Activated naive CD4-positive, alpha-beta T cell treated with anti-CD3 and anti-CD28 coated beads, Interleukin-2, amount 50 U/mL, for 24 hours (primary cell): Measurements from ENCODE around the gene CALML3.
"Not testable (repeated sequence)": the region's sequence is repeated elsewhere in the genome, so short reads cannot be mapped to it uniquely, and the experiment has no call there.

Experiments
- H3K27ac Mint-ChIP-seq: one replicate; pipeline ENCODE4 v1.8.0; 2021; ENCODE audit warnings: mild to moderate bottlenecking, mixed read lengths
- H3K27me3 Mint-ChIP-seq: one replicate; pipeline ENCODE4 v1.8.0; 2021; ENCODE audit warnings: mixed read lengths
- H3K36me3 Mint-ChIP-seq: one replicate; pipeline ENCODE4 v1.8.0; 2021; ENCODE audit warnings: mixed read lengths
- H3K4me1 Mint-ChIP-seq: one replicate; pipeline ENCODE4 v1.8.0; 2021; ENCODE audit warnings: mixed read lengths
- H3K4me3 Mint-ChIP-seq: one replicate; pipeline ENCODE4 v1.8.0; 2021; ENCODE audit warnings: mild to moderate bottlenecking, mixed read lengths
- H3K9me3 Mint-ChIP-seq: one replicate; pipeline ENCODE4 v1.8.0; 2021; ENCODE audit warnings: mixed read lengths

Gene CALML3

GRCh38 chr10:5524641-5525560 lies at the start of gene CALML3:
Gene CALML3 (plus strand): TSS chr10:5524961. CDS start chr10:5525086, 125 bp downstream.
- Mint-ChIP-seq H3K4me1 (no peaks in the 10 kb centered on the region), H3K36me3 (no peaks in the 10 kb centered on the region), H3K27ac (peak within 1 kb of the TSS; percentile 4), H3K27me3 (no peaks in the 10 kb centered on the region), H3K4me3 (no peak within 1 kb of the TSS), H3K9me3 (no peaks in the 10 kb centered on the region)

- not testable (repeated sequence) for H3K27me3 Mint-ChIP-seq, H3K4me3 Mint-ChIP-seq, H3K9me3 Mint-ChIP-seq, H3K27ac Mint-ChIP-seq, H3K36me3 Mint-ChIP-seq, H3K4me1 Mint-ChIP-seq
These were observed 49.7 kb upstream of the CALML3 start for GRCh38 chr10:5475088-5475487.

GRCh38 chr10:5475974-5476807 lies 48.6 kb upstream of the CALML3 start:
- not testable (repeated sequence) for H3K4me3 Mint-ChIP-seq, H3K27ac Mint-ChIP-seq, H3K4me1 Mint-ChIP-seq, H3K27me3 Mint-ChIP-seq, H3K36me3 Mint-ChIP-seq, H3K9me3 Mint-ChIP-seq

- no peak overlapping the region for H3K27ac Mint-ChIP-seq
These were observed 47.7 kb upstream of the CALML3 start for GRCh38 chr10:5476918-5477525.

GRCh38 chr10:5477948-5478693 lies 46.6 kb upstream of the CALML3 start:
- Mint-ChIP-seq H3K36me3 (no peaks in the 10 kb centered on the region), H3K4me3 (no peak overlapping the region), H3K4me1 (no peaks in the 10 kb centered on the region), H3K27ac (no peak overlapping the region), H3K9me3 (no peaks in the 10 kb centered on the region), H3K27me3 (no peaks in the 10 kb centered on the region)

More at GRCh38 chr10:5476918-5477525, 47.7 kb upstream of the CALML3 start:
- Mint-ChIP-seq H3K4me3 (no peak overlapping the region), H3K9me3 (no peaks in the 10 kb centered on the region), H3K4me1 (no peaks in the 10 kb centered on the region), H3K36me3 (no peaks in the 10 kb centered on the region), H3K27me3 (no peaks in the 10 kb centered on the region)

GRCh38 chr10:5478694-5479305 lies 46.0 kb upstream of the CALML3 start:
- H3K36me3 Mint-ChIP-seq = no peaks in the 10 kb centered on the region
- H3K9me3 Mint-ChIP-seq = no peaks in the 10 kb centered on the region
- H3K27me3 Mint-ChIP-seq = no peaks in the 10 kb centered on the region
- no peaks in the 10 kb centered on the region for H3K4me1 Mint-ChIP-seq
- H3K4me3 Mint-ChIP-seq = no peak overlapping the region
- no peak overlapping the region for H3K27ac Mint-ChIP-seq

GRCh38 chr10:5479481-5480161 lies 45.1 kb upstream of the CALML3 start:
- H3K36me3 Mint-ChIP-seq = no peaks in the 10 kb centered on the region
- H3K27me3 Mint-ChIP-seq = no peaks in the 10 kb centered on the region
- no peaks in the 10 kb centered on the region for H3K4me1 Mint-ChIP-seq
- no peak overlapping the region for H3K27ac Mint-ChIP-seq
- no peaks in the 10 kb centered on the region for H3K9me3 Mint-ChIP-seq
- H3K4me3 Mint-ChIP-seq = no peak overlapping the region

GRCh38 chr10:5480162-5480941 lies 44.4 kb upstream of the CALML3 start:
- Mint-ChIP-seq H3K9me3 (no peaks in the 10 kb centered on the region), H3K27ac (no peak overlapping the region), H3K36me3 (no peaks in the 10 kb centered on the region), H3K4me1 (no peaks in the 10 kb centered on the region), H3K4me3 (no peak overlapping the region), H3K27me3 (no peaks in the 10 kb centered on the region)

GRCh38 chr10:5481121-5481520 lies 43.6 kb upstream of the CALML3 start:
- Mint-ChIP-seq H3K4me1 (no peaks in the 10 kb centered on the region), H3K27ac (no peak overlapping the region)

GRCh38 chr10:5482016-5482415 lies 42.7 kb upstream of the CALML3 start:
- Mint-ChIP-seq H3K9me3 (no peaks in the 10 kb centered on the region), H3K27ac (no peak overlapping the region), H3K4me1 (no peaks in the 10 kb centered on the region), H3K4me3 (no peak overlapping the region), H3K27me3 (no peaks in the 10 kb centered on the region), H3K36me3 (no peaks in the 10 kb centered on the region)

More at GRCh38 chr10:5481121-5481520, 43.6 kb upstream of the CALML3 start:
- Mint-ChIP-seq H3K36me3 (no peaks in the 10 kb centered on the region), H3K9me3 (no peaks in the 10 kb centered on the region), H3K27me3 (no peaks in the 10 kb centered on the region), H3K4me3 (no peak overlapping the region)

- no peak overlapping the region for H3K27ac Mint-ChIP-seq
- H3K36me3 Mint-ChIP-seq = no peaks in the 10 kb centered on the region
- no peaks in the 10 kb centered on the region for H3K9me3 Mint-ChIP-seq
- no peak overlapping the region for H3K4me3 Mint-ChIP-seq
- no peaks in the 10 kb centered on the region for H3K4me1 Mint-ChIP-seq
- no peaks in the 10 kb centered on the region for H3K27me3 Mint-ChIP-seq
These were observed 40.6 kb upstream of the CALML3 start for GRCh38 chr10:5484205-5484604.

- Mint-ChIP-seq H3K27me3 (no peaks in the 10 kb centered on the region), H3K9me3 (no peaks in the 10 kb centered on the region), H3K4me3 (no peak overlapping the region), H3K36me3 (no peaks in the 10 kb centered on the region), H3K27ac (no peak overlapping the region), H3K4me1 (no peaks in the 10 kb centered on the region)
These were observed 39.5 kb upstream of the CALML3 start for GRCh38 chr10:5485290-5485689.

GRCh38 chr10:5485948-5486852 lies 38.6 kb upstream of the CALML3 start:
- Mint-ChIP-seq H3K4me3 (no peak overlapping the region), H3K36me3 (no peaks in the 10 kb centered on the region), H3K27ac (no peak overlapping the region), H3K27me3 (no peaks in the 10 kb centered on the region), H3K4me1 (no peaks in the 10 kb centered on the region), H3K9me3 (no peaks in the 10 kb centered on the region)
